GM12878 (cell line): ENCODE measurements around the gene IMPG2. TPM values are rescaled to one million over a fixed set of nuclear protein-coding genes. Genes with fewer than 3 reads are reported as not detected.

Experiments used
- ATAC-seq: fragments of 200-7000 bp; cut with Tn5 transposase; 3 replicates; pipeline ENCODE4 v1.9.1; 2020; ENCODE audit warnings: mild to moderate bottlenecking, moderate library complexity
- BruUV-seq: library from RNA; stranded (reverse); fragments of 400-500 nt; replicated peaks from 2 replicates; lab custom pipeline; 2021; lab: Mats Ljungman, UMichigan
- CTCF ChIA-PET: fragments of 300-600 bp; sonication (Branson Sonifier 250); formaldehyde crosslinking; extraction: SDS; loops from one replicate; lab custom pipeline; 2021; ENCODE audit warnings: inconsistent platforms; lab: Yijun Ruan, JAX
- POLR2A ChIA-PET: fragments of 350-600 bp; formaldehyde crosslinking; extraction: SDS; loops from one replicate; lab custom pipeline; 2021; ENCODE audit warnings: inconsistent platforms; lab: Charles Lee
- RAD21 ChIA-PET: fragments of 300-600 bp; sonication (Branson Sonifier 250); formaldehyde crosslinking; loops from one replicate; lab custom pipeline; 2023; ENCODE audit warnings: antibody characterized with exemption; ENCODE audit not compliant: unreplicated experiment; lab: Charles Lee
- SMC1A ChIA-PET: fragments of 300-600 bp; sonication (Branson Sonifier 250); formaldehyde crosslinking; loops from one replicate; lab custom pipeline; 2023; ENCODE audit not compliant: unreplicated experiment, uncharacterized antibody; lab: Charles Lee
- DNase-seq: peaks from one replicate; pipeline ENCODE4 v3.0.0-alpha.2; 2011; ENCODE audit warnings: low read depth, low spot score
- FAIRE-seq: peaks from 3 replicates; lab custom pipeline; 2011; peaks lifted over from hg19 to GRCh38; lab: Jason Lieb, UNC
- H2AFZ ChIP-seq: 2 replicates; pipeline ENCODE4 v1.6.0; 2011; ENCODE audit warnings: low read depth, low read length, control low read depth; ENCODE audit not compliant: control insufficient read depth
- H3K27ac ChIP-seq: 2 replicates; pipeline ENCODE4 v1.5.1; 2011; ENCODE audit warnings: control low read depth; ENCODE audit not compliant: control insufficient read depth, insufficient read depth
- H3K27me3 ChIP-seq, 2 experiments: replicated peaks in 1 of 2; 2 replicates each; pipeline versions ENCODE4 v1.6.0 to v1.6.1; 2011; ENCODE audit warnings: low read length in 1 of 2; ENCODE audit not compliant: control insufficient read depth in 2 of 2, insufficient read depth in 2 of 2
- H3K36me3 ChIP-seq, 2 experiments: 2 replicates each; pipeline ENCODE4 v1.5.1; 2011; ENCODE audit warnings: low read length in 1 of 2; ENCODE audit not compliant: control insufficient read depth in 2 of 2, insufficient read depth in 2 of 2
- H3K4me1 ChIP-seq: 2 replicates; pipeline ENCODE4 v1.6.1; 2011; ENCODE audit warnings: mild to moderate bottlenecking, low read length, moderate library complexity, mixed read lengths; ENCODE audit not compliant: control insufficient read depth, insufficient read depth
- H3K4me2 ChIP-seq: 2 replicates; pipeline ENCODE4 v1.6.0; 2011; ENCODE audit warnings: control low read depth; ENCODE audit not compliant: control insufficient read depth, insufficient read depth
- H3K4me3 ChIP-seq: fragments of 200-600 bp; sonication (generic); 2 replicates; pipeline ENCODE4 v1.5.1; 2016
- H3K79me2 ChIP-seq: 2 replicates; pipeline ENCODE4 v1.6.0; 2011; ENCODE audit warnings: low read length; ENCODE audit not compliant: control insufficient read depth, insufficient read depth
- H3K9ac ChIP-seq: 2 replicates; pipeline ENCODE4 v1.8.0; 2011; ENCODE audit warnings: low read length, control low read depth, mixed read lengths; ENCODE audit not compliant: control insufficient read depth, insufficient read depth
- H3K9me3 ChIP-seq: replicated peaks from 3 replicates; pipeline ENCODE4 v1.5.1; 2011; ENCODE audit warnings: mild to moderate bottlenecking, low read length; ENCODE audit not compliant: control insufficient read depth, insufficient read depth
- H4K20me1 ChIP-seq: 2 replicates; pipeline ENCODE4 v1.6.0; 2011; ENCODE audit not compliant: control insufficient read depth, insufficient read depth
- CBX5 ChIP-seq: sonication (generic); IDR thresholded peaks from 2 replicates; pipeline ENCODE4 v1.6.1; 2016; ENCODE audit warnings: low read depth, moderate library complexity, mild to moderate bottlenecking, inconsistent platforms
- CHD2 ChIP-seq: IDR thresholded peaks from 2 replicates; pipeline ENCODE4 v1.6.1; 2011; ENCODE audit warnings: low read depth, low read length, improper control_type of control experiment, borderline replicate concordance
- ESRRA ChIP-seq: IDR thresholded peaks from 2 replicates; pipeline ENCODE4 v1.6.1; 2012; ENCODE audit warnings: mild to moderate bottlenecking, low read length, improper control_type of control experiment
- EZH2 ChIP-seq: IDR thresholded peaks from 2 replicates; pipeline ENCODE4 v1.6.1; 2012; ENCODE audit warnings: low read depth, mild to moderate bottlenecking, control low read depth, inconsistent platforms, low read length, borderline replicate concordance; ENCODE audit not compliant: control insufficient read depth
- IKZF1 ChIP-seq: fragments of 450-650 bp; conservative IDR thresholded peaks from 2 replicates; pipeline ENCODE4 v1.6.1; 2017; ENCODE audit warnings: antibody characterized with exemption, mild to moderate bottlenecking
- IKZF2 ChIP-seq, 2 experiments: fragments of 450-650 bp; IDR thresholded peaks; 2 replicates each; pipeline ENCODE4 v1.6.1; 2017; ENCODE audit warnings: mild to moderate bottlenecking in 2 of 2, moderate library complexity in 2 of 2
- NRF1 ChIP-seq: conservative IDR thresholded peaks from 2 replicates; pipeline ENCODE4 v1.6.1; 2011; ENCODE audit warnings: mild to moderate bottlenecking, low read depth, low read length, improper control_type of control experiment
- PML ChIP-seq: IDR thresholded peaks from 2 replicates; pipeline ENCODE4 v1.6.1; 2012; ENCODE audit warnings: low read length, inconsistent platforms
- RFX5 ChIP-seq: IDR thresholded peaks from 2 replicates; pipeline ENCODE4 v1.6.1; 2011; ENCODE audit warnings: low read depth, low read length, improper control_type of control experiment
- SIN3A ChIP-seq: IDR thresholded peaks from 2 replicates; pipeline ENCODE4 v1.6.1; 2012; ENCODE audit warnings: low read depth, low read length, improper control_type of control experiment
- SPI1 ChIP-seq: IDR thresholded peaks from 2 replicates; pipeline ENCODE4 v1.6.1; 2011; ENCODE audit warnings: low read depth, mild to moderate bottlenecking, low read length, moderate library complexity, borderline replicate concordance; ENCODE audit not compliant: insufficient read depth
- SRF ChIP-seq, 2 experiments: IDR thresholded peaks; 2 replicates each; pipeline ENCODE4 v1.6.1; 2011; ENCODE audit warnings: low read depth in 2 of 2, low read length in 2 of 2, mild to moderate bottlenecking in 1 of 2, moderate library complexity in 1 of 2
- STAT1 ChIP-seq: fragments of 450-650 bp; conservative IDR thresholded peaks from 2 replicates; pipeline ENCODE4 v1.6.1; 2014; ENCODE audit warnings: antibody characterized with exemption, mild to moderate bottlenecking
- ZNF207 ChIP-seq: fragments of 450-650 bp; IDR thresholded peaks from 2 replicates; pipeline ENCODE4 v1.6.1; 2014; ENCODE audit warnings: antibody characterized with exemption, mild to moderate bottlenecking, borderline replicate concordance
- WGBS: methylation state at CpG from one replicate; pipeline ENCODE4 v1.1.6; 2016; ENCODE audit warnings: low lambda C conversion rate; ENCODE audit not compliant: insufficient replicate concordance, insufficient coverage; ENCODE audit errors: missing lambda C conversion rate; 5-methylcytosine and 5-hydroxymethylcytosine counted together
- in situ Hi-C: fragments of 300-500 bp; cut with MboI; formaldehyde crosslinking; loops from 9 replicates; pipeline ENCODE4 v1.14.3; 2018; ENCODE audit warnings: mixed read lengths
- intact Hi-C: fragments of 100-400 bp; cut with micrococcal nuclease; formaldehyde crosslinking; loops from one replicate; pipeline ENCODE4 v1.14.2; 2022; ENCODE audit not compliant: unreplicated experiment
- polyA plus RNA-seq, 11 experiments: library from polyadenylated mRNA; depleted of rRNA in 4 of 11; unstranded in 6 of 11; stranded (reverse) in 5 of 11; fragments of >200 nt; fragmentation: Nextera tagmentation in 4 of 11; fragmentation: Illumina TruSeq in 1 of 11; extraction: Ambion mirVana in 4 of 11; extraction: Trizol in 1 of 11; gene quantifications; 1 replicate in 1 of 11; 2 replicates in 10 of 11; pipeline versions ENCODE4 v1.2.1 to v1.2.3, GENCODE V29; 2011 to 2016; ENCODE audit warnings: inconsistent platforms in 2 of 11, missing spikeins in 2 of 11, low read depth in 1 of 11
- total RNA-seq, 4 experiments: library from RNA; depleted of rRNA in 3 of 4; stranded (reverse); fragments of >200 nt in 3 of 4; fragmentation: Illumina TruSeq in 1 of 4; extraction: Trizol in 1 of 4; gene quantifications; 2 replicates each; pipeline versions ENCODE4 v1.2.1 to v1.2.3, GENCODE V29; 2013 to 2021
- TF ChIP-seq, protein P1 (sequence below): fragments of 150-350 bp; IDR thresholded peaks from 2 replicates; pipeline ENCODE4 v1.6.1; 2014; ENCODE audit warnings: mild to moderate bottlenecking, low read depth, low read length
- TF ChIP-seq, protein P2 (sequence below): fragments of 450-650 bp; IDR thresholded peaks from 2 replicates; pipeline ENCODE4 v1.6.1; 2018; ENCODE audit warnings: borderline replicate concordance, mild to moderate bottlenecking; ENCODE audit not compliant: partially characterized antibody

IMPG2 gene
- total and polyA plus RNA-seq, 10 of the 15 experiments (the other 5 are each of a cell fraction or from before 2014, with no cell fraction given), result under 0.01 to 0.17 (median 0.10) TPM; not detected in 3

DNA sequence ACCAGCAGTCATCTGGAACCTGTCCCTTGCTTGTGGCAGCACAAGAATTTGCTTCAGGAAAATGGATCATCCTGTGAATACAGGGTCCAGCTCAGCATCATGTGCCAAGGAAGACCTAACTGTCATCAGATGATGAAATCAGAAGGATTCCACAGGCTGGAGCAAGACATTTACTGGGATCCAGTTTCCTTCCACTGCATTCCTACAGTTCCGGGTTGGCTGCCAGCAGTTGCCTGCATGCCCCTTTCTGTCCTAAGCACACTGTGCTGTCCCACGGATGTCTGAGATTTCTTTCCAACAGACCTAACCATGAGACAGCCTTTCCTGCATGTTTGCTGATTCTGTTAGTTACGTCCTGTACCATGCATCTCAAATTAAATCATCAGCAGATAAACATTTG lies 140.7 kb downstream of the IMPG2 start:
- WGBS, result 47% methylated on average over 3 of the region's 3 CpGs
- H3K4me1 ChIP-seq, result no peaks in the 10 kb centered on the region
- no TSS peak for BruUV-seq
- H3K79me2 ChIP-seq, result no peaks in the 10 kb centered on the region
- no peak overlapping the region for H3K9ac ChIP-seq
- no peak overlapping the region for H3K27ac ChIP-seq
- in situ Hi-C loops (no loop called here), intact Hi-C loops (no loop called here)
- H3K27me3 ChIP-seq, result no peaks in the 10 kb centered on the region
- no peak overlapping the region for H2AFZ ChIP-seq
- DNase-seq, result no peak
- SMC1A ChIA-PET, result interaction anchor here (2.1 kb wide), 1 partner anchor 11 kb away, joined by 6 read pairs; no protein-coding TSS in a partner anchor
- H3K36me3 ChIP-seq, result no peaks in the 10 kb centered on the region
- H3K9me3 ChIP-seq, result no peaks in the 10 kb centered on the region
- H3K4me3 ChIP-seq, result no peak overlapping the region
- no peaks in the 10 kb centered on the region for H4K20me1 ChIP-seq
- no peak for TF ChIP-seq IKZF1
- no peak for TF ChIP-seq CHD2
- TF ChIP-seq PML, result no peak
- no peak for TF ChIP-seq IKZF2 (IDR thresholded peaks at IDR 0.05)
- TF ChIP-seq, all 136 proteins: peak for 0
- ATAC-seq (no peak), FAIRE-seq (no peak)
- no peak overlapping the region for H3K4me2 ChIP-seq
- ChIA-PET RAD21 (no interaction called here), POLR2A (interaction anchor here (1.0 kb wide), 1 partner anchor 21 kb away, joined by 5 read pairs; no protein-coding TSS in a partner anchor), CTCF (interaction anchor here (1.4 kb wide), 1 partner anchor 8 kb away, joined by 3 read pairs; no protein-coding TSS in a partner anchor)

DNA sequence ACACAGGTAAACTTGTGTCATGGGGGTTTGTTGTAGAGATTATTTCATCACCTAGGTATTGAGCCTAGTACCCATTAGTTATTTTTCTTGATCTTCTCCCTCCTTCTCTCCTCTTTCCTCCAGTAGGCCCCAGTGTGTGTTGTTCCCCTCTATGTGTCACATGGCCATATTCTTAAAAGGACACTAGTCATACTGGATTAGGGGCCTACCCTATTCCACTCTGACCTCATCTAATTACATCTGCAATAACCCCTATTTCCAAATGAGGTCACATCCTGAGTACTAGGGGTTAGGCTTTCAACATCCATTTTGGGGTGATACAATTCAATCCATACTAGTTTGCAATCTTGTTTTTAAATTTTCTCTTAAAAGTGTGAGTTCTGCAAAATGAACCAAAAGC lies 142.8 kb downstream of the IMPG2 start:
- in situ Hi-C loops (no loop called here), intact Hi-C loops (no loop called here)
- ChIA-PET RAD21 (no interaction called here), CTCF (no interaction called here), SMC1A (no interaction called here), POLR2A (no interaction called here)
- Histone ChIP-seq H3K36me3 (no peaks in the 10 kb centered on the region), H3K4me3 (no peak overlapping the region), H3K79me2 (no peaks in the 10 kb centered on the region), H2AFZ (no peak overlapping the region), H3K4me2 (no peak overlapping the region), H3K9ac (no peak overlapping the region), H3K27ac (no peak overlapping the region), H3K4me1 (no peaks in the 10 kb centered on the region), H3K9me3 (no peaks in the 10 kb centered on the region), H3K27me3 (no peaks in the 10 kb centered on the region), H4K20me1 (no peaks in the 10 kb centered on the region)
- ATAC-seq (no peak), DNase-seq (no peak), FAIRE-seq (no peak)
- no TSS peak for BruUV-seq
- TF ChIP-seq RFX5 (no peak), ESRRA (no peak), STAT1 (no peak), SPI1 (no peak), SIN3A (no peak), EZH2 (no peak), NRF1 (no peak), SRF (IDR thresholded peaks at IDR 0.05; ENCODE audit: low read depth in 2 of 2, low read length in 2 of 2) (no peak), ZNF207 (no peak), CBX5 (no peak)
- TF ChIP-seq, protein P1, sequence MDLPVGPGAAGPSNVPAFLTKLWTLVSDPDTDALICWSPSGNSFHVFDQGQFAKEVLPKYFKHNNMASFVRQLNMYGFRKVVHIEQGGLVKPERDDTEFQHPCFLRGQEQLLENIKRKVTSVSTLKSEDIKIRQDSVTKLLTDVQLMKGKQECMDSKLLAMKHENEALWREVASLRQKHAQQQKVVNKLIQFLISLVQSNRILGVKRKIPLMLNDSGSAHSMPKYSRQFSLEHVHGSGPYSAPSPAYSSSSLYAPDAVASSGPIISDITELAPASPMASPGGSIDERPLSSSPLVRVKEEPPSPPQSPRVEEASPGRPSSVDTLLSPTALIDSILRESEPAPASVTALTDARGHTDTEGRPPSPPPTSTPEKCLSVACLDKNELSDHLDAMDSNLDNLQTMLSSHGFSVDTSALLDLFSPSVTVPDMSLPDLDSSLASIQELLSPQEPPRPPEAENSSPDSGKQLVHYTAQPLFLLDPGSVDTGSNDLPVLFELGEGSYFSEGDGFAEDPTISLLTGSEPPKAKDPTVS, result no peak
- TF ChIP-seq, protein P2, sequence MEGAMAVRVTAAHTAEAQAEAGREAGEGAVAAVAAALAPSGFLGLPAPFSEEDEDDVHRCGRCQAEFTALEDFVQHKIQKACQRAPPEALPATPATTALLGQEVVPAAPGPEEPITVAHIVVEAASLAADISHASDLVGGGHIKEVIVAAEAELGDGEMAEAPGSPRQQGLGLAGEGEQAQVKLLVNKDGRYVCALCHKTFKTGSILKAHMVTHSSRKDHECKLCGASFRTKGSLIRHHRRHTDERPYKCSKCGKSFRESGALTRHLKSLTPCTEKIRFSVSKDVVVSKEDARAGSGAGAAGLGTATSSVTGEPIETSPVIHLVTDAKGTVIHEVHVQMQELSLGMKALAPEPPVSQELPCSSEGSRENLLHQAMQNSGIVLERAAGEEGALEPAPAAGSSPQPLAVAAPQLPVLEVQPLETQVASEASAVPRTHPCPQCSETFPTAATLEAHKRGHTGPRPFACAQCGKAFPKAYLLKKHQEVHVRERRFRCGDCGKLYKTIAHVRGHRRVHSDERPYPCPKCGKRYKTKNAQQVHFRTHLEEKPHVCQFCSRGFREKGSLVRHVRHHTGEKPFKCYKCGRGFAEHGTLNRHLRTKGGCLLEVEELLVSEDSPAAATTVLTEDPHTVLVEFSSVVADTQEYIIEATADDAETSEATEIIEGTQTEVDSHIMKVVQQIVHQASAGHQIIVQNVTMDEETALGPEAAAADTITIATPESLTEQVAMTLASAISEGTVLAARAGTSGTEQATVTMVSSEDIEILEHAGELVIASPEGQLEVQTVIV, result no peak
